Embryonic facial prominence (tissue), 1 donor: ENCODE results near the gene CCNJL.

Experiments
- DNase-seq: peaks from one replicate; pipeline ENCODE4 v3.0.0-alpha.2; 2016; ENCODE audit errors: extremely low spot score

Gene CCNJL

DNA sequence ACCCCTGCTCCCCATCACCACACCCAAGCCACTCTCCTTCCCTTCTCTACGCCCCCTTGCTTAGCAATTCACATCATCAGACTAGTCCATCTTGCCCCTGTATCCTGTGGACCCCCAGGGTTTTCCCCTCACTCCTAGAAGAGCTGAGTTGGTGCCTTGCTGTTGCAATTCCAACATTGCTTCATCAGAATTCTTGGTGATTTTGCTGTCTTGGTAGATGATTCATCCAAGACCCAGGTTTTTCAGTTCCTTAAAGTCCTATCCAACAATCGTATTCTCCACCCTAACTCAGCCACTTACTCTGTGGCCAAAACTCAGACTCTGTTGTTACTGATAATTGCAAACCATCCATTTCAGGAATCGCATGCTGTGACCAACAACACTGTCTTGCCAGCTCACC lies 21.4 kb upstream of the CCNJL start:
- no peak for DNase-seq

DNA sequence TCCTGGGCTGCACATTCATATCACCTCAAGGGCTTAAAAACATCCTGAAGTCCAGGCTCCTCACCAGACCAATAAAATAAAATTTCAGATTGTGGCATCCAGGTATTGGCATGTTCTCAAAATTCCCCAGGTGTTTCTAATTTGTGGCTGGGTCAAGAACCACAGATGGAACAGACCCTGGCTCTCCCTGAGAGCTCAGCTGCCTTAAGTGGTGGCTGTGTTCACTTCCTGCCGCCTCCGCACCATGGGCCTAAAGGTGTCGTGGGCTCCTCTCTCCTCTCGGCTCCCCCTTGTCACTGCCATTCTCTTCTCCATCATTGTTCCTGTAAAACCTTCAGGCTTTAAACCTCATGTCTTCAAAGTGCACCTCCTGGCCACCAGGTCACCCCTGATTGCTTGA lies 17.8 kb upstream of the CCNJL start:
- DNase-seq: no peak

DNA sequence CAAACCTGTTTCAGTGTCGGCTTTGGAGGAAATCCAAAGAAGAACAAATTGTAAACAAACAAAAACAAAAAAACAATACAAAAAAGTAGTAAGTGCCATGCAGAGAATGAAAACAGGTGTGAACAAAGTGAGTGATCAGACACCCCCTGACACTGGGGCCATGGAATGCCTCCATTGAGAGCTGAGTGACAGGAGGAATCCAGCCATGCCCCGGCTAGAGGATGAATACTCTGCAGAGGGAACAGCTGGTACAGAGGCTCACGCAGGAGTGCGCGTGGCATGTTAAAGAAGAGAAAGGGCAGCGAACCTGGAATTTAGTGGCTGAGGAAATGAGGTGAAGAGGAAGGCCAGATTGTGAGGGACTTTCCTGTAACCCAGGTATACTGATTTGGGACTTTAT lies 15.5 kb upstream of the CCNJL start:
- DNase-seq: no peak

DNA sequence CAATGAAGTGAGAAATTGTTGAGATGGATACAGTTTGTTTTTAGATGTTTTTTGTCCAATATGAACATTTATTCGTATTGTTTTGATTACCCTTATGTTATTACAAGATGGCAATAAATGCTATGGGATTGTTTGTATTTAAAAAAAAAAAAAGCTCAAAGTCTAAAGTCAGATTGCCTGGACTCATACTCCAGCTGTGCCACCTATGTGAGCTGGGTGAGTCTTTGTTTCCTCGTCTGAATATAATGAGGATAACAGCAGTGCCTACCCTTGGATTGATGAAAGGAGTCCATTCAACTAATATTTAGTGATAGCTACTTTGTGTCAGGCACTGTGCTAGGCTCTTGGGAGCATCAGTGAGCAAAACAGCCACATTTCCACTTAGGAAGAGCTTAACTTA lies 14.6 kb upstream of the CCNJL start:
- DNase-seq: no peak

DNA sequence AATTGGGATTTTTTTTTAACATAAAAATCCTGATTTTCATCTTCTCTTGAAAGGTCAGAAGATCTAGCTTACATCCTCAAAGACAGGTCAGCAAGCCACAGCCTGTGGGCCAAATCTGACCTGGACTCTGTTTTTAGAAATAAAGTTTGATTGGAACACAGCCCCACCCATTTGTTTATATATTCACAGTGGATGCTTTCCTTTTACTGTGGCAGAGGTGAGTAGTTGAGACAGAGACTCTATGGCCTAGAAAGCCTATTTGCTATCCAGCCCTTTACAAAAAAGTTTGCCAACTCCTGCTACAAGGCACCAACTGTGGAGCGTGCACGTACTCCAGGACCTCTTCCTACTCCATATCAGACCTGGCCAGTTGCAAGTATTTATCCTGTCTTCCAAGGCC lies 13.4 kb upstream of the CCNJL start:
- DNase-seq: no peak

DNA sequence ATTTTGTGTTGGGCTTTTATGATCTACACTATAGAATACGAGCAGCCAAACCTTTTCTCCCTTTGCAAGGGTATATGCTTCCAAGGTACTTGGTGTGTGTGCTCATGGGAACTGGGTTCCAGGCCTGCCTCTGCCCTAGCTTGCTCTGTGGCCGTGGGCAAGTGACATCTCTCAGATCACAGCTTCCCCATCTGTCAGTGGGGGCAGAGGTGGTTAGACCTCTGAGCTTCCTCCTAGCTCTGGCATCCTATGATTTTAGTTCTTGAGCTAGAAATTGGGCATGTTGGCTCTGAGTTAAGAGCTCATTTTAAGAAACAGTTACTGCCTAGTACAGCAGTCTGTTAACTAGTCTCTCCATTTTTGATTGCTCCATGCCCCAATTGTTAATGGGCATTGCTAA lies 12.5 kb upstream of the CCNJL start:
- no peak for DNase-seq

DNA sequence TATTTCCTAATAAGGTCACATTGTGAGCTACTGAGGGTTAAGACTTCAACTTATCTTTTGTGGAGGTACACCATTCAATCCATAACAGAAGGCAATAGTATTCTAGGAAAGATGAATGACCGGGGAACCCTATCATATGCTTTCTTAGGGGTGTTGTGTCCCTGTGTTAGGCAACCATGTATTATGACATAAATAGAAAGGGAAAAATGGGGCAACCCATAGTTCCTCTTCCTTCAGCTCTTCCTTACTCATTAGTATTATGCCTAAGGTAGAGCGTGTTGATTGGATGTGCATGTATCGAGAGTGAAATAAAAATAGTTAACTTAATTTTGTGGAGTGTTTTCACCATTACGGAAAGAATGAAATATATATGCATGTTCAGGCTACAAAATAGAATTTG lies 6.0 kb upstream of the CCNJL start:
- no peak for DNase-seq

DNA sequence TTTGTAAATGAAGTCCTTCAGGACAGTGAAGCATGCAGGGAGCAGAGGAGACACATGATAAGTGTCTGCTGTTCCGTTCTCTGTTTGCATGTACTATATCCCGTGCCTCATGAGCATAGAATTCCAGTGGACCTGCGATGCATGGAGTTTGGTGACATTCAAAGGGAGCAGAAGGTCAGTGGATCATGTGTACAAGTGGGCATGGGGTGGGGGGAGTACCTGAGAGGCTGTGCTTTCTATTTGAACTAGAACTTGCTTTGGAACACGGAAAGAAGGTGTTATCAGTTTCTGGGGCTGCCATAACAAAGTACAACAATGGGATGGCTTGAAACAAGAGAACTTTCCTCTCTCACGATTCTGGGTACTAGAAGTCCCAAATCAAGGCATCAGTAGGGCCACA lies 5.1 kb upstream of the CCNJL start:
- no peak for DNase-seq

DNA sequence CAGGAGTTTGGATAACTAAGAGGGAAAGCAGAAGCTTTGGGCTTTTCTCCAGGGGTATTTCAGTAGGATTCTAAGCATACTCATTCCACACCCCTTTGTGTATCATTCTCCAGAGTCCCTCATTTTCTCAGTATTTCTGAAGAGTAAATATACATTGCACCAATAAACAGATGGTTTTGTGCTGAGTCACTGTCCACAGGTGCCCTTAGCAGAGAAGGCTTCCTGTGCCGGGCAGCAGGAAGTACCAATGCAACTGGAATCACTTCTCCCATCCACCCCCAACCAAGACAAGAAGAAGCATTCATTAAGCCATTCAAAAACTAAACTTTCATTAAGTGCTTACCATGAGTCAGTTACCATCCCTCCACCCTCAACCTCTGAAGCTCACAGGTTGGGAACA lies 3.6 kb upstream of the CCNJL start:
- no peak for DNase-seq

DNA sequence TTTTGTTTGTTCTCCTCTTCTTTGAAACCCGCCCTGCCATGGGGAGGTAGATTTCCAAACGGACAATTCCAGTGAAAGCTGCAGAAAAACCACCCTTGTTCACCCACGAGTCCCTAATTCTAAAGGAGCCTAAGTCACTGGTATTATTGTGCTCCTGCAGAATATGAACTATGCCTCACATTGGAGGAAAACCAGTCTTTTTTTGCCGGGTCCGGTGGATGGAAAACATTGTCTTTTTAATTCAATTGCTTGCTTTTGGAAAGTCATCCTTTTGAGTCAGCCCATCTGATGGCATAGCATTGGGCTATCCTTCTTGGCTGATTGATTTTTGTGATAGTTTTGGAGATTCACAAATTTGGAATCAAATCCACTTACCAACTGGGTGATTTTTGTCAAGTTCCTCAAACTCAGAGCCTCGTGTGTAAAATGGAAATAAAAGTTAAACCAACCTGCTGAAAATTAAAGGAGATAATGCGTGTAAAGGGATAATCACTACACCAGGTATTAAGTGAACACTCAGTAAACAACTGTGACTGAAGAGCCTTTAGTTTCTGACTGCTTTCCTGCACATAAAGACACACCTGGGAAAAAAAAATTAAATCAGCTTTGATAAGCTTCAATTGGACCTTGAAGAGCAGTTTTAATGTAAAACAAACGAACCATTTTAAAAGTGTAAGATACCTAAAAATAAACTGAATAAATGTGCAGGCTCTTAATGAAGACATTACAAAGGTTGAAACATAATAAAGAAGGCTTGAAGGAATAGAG lies 780 bp upstream of the CCNJL start:
- no peak for DNase-seq

DNA sequence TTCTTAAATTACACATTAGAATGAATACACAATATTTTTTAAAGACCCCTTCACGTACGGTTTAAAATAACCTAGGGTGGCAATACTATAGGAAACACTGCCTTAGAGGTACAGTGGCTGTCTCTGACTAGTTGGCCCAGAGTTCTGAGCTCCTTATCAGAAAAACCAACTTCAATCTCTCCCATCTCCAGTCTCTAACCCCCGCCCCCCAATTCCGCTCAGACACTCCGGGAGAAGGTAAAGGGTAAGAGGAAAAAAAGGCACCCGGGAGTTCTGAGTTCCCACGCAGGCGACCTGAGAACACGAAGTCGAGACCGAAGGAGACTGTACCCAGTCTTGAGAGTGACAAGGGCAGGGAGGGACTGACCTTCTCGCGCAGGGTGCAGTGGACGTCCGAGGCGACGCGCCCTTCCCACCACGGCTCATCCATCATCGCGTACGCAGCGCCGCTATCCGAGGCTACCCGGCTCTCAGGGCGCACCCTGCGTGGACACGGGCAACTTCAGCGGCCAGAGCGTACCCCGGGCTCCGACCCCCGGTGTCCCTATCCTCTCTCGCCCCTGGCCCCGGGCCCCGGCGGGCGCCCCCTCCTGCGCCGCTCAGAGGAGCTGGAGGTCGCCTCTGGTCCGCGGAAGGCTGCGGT lies 752 bp downstream of the CCNJL start:
- DNase-seq: no peak

DNA sequence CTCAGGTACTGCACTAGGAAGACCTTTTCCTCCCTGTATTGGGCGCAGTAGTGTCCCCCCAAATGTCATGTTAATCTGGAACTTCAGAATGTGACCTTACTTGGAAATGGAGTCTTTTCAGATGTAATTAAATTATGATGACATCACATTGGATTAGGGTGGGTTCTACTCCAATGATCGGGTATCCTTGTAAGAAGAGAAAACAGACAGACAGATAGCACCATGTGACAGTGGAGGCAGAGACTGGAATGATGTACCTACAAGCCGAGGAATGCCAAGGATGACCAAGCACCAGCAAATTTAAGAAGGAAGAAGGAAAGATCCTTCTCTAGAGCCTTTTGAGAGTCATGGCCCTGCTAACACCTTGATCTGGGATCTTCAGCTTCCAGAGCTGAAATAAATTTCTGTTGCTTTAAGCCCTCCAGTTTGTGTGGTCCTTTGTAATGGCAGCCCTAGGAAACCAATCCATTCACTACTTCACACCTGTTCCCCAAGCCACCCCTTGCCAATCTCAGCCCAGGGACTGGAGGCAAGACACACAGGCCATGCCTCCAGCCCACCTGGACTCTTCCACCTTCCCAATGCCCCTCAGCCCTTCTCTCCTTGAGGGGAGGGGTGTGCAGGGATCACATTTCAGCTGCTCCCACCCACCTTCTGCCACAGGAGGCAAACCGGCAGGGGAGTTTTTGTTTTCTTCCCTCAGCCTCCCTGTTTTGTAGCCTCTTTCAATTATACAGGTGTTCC lies 1.6 kb downstream of the CCNJL start:
- DNase-seq: no peak

DNA sequence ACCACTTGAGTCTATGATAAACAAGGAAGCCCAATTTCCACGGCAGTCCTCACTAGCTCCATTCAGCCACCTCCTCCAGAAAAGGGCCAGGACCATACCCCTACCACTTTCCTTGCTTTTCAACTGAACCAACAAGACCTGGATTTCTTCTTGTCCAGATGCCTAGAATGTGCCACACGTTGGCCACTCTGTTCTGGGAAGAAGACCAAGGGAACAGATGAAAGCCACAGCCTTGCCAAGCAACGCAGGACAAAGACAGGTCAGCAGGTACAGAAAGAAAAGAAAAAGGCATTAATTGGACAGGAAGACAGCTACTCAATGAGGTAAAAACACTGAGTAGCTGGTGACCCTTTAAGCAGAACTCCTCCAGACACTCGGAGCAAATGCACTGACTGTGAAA lies 2.2 kb downstream of the CCNJL start:
- DNase-seq: no peak

DNA sequence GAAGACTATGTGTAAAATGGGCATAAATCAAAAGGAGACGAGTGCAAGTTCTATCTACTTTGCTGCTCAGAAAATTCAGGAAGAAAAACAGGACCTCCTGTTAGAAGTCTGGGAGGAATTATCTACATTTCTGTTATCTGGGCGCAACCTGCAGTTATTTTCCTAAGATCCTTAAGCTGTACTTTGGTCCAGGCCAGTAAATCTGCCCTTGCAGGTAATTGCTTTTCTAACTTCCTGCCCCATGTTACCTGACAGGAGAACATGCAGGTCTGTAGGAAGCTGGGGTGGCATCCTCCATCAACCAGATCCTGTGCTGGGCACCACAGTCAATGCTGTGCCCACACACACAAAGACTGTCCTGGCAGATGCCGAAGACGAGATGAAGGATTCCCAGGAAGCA lies 5.7 kb downstream of the CCNJL start:
- DNase-seq: no peak

DNA sequence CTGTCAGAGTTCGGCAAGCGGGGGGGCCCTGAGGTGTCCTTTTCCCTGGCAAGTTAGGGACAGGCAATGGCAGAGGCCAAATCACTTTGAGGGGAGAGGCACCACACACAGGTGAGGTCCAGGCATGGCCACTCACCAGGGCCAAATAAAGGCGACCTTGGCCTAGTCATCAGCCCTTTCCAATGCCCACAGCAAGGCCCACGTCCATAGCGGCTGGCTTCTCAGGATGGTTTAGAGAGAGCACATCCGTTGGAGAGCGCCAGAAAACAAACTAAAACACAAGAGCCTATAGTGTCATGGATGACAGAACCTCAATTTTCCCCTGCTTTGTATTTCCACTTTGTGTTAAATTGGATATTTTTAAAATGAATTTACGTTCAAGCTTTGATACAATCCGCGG lies 7.0 kb downstream of the CCNJL start:
- no peak for DNase-seq

DNA sequence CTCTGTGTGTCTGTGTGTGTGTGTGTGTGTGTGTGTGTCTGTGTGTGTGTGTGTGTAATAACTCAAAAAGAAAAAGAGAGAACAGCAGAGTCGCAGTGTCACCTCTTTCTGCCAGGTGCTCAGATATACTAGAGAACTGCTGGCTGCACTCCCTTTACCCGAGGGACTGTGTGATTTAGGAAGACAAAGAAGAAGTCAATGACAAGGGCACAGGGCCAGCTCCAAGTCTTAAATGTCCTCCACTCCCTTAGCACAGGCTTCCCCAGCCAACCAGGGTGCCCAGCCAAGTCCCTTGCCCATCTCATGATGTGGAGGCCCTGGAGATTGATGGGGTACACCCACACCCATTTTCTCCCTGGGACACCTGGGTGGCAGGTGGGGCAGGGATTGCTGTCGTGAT lies 8.7 kb downstream of the CCNJL start:
- DNase-seq: no peak

DNA sequence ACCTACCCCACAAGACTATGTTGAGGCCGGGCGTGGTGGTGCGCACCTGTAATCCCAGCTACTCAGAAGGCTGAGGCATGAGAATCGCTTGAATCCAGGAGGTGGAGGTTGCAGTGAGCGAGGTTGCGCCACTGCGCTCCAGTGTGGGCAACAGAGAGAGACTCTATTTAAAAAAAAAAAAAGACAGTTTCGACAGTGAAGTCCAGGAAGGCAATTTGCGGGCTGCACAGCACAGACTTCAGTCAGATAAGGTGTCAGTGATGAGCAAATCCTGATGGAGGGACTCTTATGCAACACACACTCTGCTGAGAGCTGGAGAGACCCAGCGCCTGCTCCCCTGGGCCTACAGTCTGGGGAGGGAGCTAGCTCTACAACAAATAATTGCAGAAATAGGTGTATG lies 14.2 kb downstream of the CCNJL start:
- DNase-seq: no peak

DNA sequence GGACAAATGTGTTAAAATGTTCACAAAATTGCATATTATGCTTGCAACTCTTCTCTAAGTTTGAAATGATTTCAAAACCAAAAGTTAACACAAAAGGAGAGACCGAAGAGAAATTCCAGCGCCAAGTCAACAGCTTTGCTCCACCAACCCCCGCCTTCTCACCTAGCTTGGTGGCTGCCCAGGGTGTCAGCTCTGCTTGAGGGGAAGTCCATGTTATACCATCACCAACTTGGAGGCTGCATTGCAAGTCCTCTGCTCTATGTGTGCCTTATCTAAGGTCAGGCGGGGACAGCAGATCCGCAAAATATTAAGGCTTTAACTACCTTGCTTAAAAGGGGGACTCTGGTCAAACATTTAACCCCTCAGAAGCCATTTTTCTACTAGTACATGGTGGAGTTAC lies 14.6 kb downstream of the CCNJL start:
- no peak for DNase-seq

DNA sequence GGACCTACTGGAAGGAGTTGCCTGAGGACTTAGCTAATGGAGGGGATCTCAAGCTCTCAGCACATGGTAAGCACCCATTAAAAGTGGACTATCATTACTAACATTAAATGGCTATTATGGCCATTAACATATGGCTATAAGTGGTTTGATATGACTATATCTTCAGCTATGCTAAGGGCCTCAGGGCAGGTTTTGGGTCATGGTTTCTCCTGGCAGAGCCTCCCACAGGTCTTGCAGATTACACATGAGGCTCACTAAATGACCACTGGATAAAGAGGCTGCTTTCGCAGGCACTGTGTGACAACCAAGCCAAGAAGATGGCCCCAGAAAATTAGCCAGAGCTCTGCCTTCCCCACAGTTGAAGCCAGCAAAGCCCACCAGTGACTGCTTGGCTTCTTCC lies 15.4 kb downstream of the CCNJL start:
- no peak for DNase-seq

DNA sequence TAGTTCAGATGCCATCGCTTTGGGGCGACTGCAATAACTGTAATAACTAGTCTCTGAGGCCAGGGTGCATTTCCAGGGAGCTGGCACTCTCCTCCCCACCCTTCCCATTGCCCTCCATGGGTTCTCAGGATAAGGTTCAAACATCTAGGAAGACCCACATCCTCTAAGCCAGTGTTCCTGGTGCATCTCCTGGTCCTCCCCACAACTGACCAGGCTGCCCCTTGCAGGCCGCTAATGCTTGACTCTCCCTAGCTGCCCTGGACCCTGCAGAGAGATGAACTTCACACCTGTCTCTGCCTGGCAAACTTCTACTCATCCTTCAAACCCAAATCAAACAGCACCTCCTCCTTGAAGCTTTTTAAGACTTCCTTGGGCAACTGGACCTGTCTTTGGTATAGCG lies 15.9 kb downstream of the CCNJL start:
- no peak for DNase-seq

DNA sequence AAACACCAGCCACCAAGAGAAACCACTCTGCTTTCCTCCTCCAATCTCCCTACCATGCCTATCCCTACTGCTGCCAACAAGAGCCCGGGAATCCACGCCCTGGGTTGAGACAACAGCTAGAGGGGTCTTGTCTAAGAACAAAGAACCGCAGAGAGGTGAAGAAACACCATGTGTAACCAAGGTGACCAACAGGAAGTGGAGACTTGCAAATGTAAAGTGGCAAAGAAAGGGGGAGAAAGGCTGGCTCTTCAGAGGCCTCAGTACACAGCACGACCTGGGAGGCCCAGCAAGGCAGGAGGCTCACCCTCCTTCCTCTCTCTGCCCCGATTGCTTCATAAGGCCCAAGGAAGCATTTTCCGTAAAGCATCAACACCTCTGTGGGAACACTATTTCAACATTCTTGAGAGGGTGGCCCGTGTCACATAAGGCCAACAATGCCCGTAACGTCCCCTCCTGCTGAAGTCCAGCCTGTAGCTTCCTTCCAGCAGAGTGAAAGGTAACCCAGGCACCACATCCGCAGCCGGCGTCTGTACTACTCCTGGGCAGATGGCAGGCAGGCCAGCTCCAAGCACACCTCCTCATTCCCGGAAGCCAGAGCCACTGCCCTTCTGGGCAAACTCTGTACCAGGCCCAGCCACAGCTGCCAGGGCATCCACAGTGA lies 18.3 kb downstream of the CCNJL start:
- DNase-seq: no peak

DNA sequence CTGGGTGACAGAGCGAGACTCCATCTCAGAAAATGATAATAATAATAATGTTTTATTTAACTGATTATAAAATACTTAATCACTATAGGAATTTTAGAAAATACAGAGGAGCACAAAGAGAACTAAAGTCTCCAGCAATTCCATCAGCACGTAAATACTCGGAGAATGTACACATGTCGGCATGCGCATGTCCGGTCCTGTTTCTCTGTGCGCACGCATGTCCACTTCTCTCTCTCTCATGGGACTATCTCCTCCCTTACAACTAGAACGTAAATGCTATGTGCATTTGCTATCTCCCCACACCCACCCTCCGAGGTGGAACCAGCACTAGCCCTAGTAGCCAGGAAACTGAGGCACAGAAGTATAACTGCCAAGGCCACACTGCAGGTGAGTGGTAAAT lies 19.0 kb downstream of the CCNJL start:
- DNase-seq: no peak

DNA sequence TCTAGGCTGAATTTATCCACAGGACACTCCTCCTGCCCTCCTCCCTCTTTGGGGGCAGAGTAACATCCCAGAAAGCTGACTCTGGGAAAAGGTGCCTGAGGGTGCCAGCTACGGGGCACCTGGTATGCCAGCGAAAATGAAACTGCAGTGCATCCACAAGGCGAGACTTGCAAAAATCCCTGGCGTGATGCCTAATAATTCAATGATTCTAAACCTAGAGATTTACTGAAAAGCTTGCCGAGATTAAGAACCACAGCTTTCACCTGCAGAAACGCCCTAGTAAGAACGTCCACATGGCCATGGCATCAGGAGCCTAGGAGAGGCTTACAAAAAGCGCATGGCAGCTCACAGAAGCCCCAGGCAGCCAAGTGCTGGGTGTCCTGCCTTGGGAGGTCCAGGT lies 20.9 kb downstream of the CCNJL start:
- no peak for DNase-seq
